NCI-H1105 treated with DMSO at 0.1 percent for 48 hours (cell line): Measurements from ENCODE around the gene RAB5A.
"Not testable (repeated sequence)": the region's sequence is repeated elsewhere in the genome, so short reads cannot be mapped to it uniquely, and the experiment has no call there.

Source experiments
- DNase-seq: peaks from one replicate; lab custom pipeline; 2025; lab: John Stamatoyannopoulos, UW

The RAB5A gene

DNA sequence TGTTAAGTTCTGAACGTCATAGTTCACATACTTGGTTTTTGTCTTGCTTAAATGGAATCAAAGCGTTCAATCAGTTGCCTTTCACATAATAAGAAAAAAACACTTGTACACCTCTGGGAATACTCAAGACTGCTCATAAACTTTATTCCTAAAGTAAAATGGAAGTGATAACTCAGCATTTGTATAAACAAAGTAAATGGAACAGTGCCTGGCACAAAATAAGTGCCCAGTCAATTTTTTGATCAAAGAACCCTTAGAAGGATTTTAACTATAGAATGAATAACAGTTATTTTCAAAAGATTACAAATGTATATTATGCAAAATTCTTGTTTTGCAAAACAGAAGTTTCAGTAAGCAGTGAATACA, 1.3 kb downstream of the RAB5A start:
- DNase-seq, result no peak

DNA sequence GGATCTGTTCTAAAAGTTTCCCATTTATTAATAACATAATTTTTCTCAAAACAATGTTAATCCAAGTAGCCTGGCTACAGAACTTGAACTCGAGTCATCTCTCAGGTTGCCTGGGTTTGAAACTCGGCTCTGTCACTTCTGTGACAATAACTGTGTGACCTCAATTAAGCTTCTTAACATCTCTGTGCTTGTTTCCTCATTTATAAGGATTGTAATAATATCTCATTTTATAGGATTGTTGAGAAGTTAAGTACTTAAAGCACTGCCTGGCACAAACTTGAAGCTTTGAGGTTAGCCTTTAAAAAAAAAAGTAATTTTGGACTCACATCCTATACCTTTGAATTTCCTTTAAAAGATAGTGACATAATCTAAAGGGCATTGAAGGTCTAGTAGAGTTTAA, 3.4 kb downstream of the RAB5A start:
- no peak for DNase-seq

DNA sequence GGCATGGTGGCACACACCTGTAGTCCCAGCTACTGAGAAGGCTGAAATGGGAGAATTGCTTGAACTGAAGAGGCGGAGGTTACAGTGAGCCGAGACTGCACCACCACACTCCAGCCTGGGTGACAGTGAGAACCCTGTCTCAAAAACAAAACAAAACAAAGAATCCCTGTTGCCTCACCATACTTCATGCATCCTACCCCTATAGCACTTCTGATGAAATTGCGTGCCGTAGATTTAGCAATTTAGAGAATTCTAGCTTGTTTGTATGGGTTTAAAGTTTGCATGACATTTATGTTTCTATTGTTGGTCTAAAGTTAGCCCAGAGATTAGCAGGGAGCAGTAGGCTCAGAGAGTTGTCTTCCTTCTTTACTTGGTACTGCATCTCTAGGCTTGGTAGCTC, 7.8 kb downstream of the RAB5A start:
- no peak for DNase-seq

DNA sequence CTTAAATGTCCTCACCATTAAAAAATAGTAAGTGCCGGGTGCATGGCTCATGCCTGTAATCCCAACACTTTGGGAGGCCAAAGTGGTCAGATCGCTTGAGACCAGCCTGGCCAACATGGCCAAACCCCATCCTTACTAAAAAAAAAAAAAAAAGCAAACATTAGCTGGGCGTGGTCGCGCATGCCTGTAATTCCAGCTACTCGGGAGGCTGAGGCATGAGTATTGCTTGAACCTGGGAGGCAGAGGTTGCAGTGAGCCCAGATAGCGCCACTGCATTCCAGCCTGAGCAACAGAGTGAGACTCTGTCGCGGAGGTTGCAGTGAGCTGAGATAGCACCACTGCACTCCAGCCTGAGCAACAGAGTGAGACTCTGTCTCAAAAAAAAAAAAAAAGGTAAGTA, 10.5 kb downstream of the RAB5A start:
- not testable (repeated sequence) for DNase-seq

DNA sequence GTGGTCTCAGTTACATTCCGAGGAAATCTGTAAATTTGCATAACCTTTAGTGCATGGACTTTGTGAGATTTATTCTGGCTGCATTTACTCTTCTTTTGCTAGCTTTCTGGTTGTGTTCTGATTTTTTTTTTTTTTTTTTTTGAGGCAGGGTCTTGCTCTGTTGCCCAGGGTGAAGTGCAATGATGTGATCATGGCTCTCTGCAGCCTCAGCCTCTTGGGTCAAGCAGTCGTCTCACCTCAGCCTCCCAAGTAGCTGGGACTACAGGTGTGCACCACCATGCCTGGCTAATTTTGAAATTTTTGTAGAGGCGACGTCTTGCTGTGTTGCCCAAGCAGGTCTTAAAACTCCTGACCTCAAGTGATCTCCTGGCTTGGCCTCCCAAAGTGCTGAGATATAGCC, 12.6 kb downstream of the RAB5A start:
- DNase-seq, result no peak

DNA sequence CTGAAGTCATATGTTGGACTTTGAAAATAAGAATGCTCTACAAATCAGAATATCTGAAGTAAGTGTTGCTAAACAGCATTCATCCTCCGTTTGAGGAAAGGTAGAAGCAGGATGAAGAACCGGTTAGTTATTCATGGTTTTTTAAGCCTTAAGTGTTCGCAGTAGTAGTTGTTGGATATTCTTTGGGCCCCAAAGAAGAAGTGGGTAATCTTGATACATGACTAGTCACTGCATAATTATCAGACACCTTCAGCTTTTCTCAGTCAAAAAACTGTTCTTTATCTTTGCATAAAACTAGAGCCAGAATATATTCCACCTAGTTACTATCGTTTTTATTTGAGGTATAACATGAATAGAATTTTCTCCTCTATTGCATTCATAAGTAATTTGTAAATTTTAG, 13.8 kb downstream of the RAB5A start:
- DNase-seq, result no peak

DNA sequence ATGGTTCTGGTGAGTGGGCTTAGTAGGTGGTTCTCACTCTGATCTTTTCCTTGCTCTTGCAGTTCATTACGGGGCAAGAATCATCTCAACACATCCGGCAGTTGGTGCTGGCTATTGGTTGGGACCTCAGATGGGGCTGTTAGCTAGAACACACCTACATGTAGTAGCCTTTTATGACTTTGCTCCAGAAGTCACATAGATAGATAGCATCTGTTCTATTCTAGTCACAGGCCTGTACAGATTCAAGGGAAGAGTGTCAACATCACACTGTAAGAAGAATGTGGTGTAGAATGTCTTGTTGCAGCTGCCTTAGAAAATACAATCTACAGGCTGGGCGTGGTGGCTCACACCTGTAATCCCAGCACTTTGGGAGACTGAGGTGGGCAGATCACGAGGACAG, 15.1 kb downstream of the RAB5A start:
- DNase-seq, result no peak

DNA sequence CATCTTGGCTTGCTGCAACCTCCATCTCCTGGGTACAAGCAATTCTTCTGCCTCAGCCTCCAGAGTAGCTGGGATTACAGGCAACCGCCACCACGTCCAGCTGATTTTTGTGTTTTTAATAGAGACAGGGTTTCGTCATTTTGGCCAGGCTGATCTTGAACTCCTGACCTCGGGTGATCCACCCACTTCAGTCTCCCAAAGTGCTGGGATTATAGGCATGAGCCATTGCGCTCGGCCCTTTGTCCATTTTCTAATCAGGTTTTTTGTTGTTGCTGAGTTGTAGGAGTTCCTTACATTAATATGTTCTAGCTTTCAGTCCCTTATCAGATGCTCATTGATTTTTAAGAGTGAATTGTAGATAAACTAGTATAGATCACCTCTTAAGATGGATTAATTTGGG, 20.3 kb downstream of the RAB5A start:
- DNase-seq, result no peak

DNA sequence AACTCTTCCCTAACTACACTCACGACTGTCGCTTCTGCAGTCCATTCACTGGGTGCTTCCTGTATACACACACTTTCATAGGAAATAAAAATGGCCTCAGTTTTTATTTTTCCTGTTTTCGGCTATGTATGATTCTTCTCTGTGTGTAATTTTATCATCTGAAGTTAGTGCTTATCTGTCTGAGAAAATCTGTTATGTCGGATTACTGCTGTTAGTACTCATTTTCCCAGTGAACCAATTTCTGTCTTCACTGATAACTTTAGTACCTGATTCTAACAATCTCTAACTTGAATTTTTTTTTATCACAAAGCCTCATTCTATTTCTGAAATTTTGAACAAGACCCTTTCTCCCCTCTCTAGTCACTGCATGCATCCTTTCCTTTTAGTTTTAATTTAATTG, 20.9 kb downstream of the RAB5A start:
- DNase-seq, result no peak

DNA sequence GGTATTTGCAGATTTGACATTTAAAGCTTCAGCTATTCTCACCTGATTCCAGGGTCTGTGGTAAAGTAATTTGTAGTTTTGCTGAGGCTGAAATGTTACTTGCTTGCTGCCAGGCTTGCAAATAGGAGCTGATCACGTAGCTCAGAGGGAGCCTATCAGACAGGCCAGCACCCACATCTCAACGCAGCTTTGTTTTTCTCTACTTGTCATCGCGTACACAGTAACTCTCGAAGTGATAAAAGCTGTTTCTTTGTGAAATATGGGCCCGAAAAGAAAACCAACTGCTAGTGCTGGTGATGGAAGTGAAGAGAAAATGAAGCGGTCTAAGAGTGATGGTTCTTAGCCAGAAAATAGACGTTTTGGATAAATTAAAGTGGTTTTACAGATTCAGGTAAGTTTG, 23.4 kb downstream of the RAB5A start:
- DNase-seq, result no peak

DNA sequence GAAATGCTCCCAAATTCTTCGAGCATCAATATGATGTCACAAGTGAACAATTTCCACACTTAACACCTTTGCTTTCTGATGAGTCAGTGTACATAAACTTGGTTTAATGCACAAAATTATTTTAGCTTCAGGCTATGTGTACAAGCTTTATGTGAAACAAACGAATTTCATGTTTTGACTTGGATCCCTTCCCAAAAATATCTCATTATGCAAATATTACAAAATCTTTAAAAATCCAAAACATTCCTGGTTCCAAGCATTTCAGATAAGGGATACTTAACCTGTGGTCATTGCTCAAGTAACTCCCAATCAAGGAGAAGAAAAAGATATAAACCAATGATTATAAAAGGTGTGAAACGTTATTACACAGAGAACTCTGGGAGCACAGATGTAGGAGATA, 25.2 kb downstream of the RAB5A start:
- no peak for DNase-seq

DNA sequence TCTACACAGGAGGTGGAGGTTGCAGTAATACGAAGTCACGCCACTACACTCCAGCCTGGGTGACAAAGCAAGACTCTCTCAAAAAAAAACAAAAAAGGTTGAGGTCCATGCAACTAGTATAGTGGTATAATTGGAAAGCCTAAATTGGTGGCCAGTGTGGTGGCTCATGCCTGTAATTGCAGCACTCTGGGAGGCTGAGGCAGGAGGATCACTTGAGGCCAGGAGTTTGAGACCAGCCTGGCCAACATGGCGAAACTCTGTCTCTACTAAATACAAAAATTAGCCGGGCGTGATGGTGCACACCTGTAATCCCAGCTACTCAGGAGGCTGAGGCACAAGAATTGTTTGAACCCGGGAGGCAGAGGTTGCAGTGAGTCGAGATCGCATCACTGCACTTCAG, 42.0 kb downstream of the RAB5A start:
- not testable (repeated sequence) for DNase-seq

DNA sequence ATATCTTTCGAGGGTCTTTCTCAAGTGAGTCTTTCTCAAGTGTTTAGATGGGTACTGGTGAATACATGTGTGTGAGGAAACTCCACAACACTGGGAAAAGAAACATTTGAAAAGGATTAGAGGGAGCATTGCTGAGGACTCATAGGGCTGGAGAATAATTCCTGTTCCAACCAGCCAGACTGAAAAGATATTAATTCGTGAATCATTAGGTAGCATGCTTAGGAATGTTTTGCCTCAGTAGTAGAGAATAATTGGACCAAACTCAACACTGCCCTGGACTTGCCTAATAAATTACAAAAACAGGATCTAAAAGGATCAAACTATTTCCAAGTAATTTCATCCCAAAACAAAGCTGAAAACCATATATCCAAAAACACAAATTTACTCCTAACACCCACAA, 47.9 kb downstream of the RAB5A start:
- DNase-seq, result no peak

DNA sequence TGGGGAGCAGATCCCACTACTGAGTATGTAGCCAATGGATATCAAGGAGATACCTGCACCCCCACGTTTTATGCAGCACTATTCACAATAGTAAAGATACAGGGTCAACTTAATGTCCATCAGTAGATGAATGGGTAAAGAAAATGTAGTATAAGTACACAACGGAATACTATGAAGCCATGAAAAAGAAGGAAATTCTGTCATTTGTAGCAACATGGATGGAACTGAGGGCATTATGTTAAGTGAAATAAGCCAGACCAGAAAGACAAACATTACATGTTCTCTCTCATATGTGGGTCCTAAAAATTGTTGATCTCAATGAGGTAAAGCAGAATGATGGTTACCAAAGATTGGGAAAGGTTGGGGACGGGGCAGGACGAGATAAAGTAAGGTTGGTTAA, 50.6 kb downstream of the RAB5A start:
- DNase-seq, result no peak

DNA sequence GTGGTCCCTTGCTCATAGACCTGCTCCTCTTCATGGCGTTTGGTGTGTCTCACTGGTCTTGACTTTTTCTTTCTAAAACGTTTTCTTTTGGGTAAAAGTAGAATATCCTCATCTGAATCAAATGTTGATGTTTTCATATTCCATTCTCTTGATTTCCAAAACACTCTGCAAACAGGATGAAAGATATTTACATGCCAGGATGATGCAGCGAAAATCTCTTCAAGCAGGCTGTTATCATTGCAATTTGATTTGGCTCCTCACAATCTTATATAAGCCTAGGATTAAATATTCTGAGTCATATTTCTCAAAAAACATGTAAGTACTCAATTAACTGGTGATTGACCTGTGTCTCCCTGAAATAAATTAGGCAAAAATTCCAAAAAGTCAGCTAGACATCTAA, 55.0 kb downstream of the RAB5A start:
- no peak for DNase-seq

DNA sequence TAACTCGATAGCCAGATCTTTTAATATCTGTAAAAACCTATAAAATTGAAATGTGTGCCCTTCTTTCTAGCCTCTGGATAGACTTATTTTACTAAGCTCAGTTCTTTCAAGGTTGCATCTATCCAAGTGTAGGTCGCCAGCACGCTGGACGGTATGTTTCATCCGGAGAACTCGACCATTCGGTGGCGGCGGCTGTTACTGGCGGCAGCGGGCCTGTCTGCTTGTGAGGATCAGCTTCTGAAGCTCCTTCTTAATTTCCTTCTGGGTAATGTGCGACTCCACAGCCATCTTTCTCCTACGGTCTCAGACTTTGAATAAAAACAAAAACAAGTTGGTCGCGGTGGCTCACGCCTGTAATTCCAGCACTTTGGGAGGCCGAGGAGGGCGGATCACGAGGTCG, 61.1 kb downstream of the RAB5A start:
- no peak for DNase-seq

DNA sequence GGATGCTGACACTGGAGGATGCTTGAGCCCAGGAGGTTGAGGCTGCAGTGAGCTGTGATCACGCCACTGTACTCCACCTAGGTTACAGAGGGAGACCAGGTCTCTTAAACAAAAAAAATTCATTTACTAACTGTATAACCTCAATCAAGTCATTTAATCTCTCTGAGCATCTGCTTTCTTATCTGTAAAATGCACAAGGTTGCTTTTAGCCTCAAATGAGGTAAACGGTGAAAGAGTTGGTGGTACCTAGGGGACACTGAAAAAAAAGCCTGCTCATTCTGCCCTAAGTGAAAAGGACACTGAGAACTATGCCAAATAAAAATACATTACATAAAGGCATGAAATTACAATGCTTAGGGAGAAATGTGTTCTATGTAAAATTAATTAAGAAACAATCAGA, 61.7 kb downstream of the RAB5A start:
- no peak for DNase-seq

DNA sequence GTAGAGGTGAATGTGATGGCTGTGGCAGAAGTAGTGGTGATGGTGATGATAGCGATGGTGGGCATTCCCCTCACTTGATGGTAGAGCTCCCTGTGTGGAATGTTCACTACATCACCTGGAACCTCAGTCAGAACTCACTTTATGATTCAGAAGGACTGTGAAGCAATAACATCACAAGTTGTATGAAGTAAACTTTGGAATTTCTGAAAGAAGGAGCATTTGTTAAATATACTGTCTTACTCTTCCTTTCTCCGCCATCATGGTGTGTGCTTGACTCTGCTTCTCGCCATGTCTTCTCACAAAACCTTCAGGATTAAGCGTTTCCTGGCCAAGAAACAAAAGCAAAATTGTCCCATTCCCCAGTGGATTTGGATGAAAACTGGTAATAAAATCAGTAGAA, 65.3 kb downstream of the RAB5A start, which contains the start of gene PP2D1:
Gene PP2D1 (minus strand): TSS at position 101 of the 400 bp plus-strand sequence. CDS start 192 bp downstream, outside the sequence.
- DNase-seq, result no peak

DNA sequence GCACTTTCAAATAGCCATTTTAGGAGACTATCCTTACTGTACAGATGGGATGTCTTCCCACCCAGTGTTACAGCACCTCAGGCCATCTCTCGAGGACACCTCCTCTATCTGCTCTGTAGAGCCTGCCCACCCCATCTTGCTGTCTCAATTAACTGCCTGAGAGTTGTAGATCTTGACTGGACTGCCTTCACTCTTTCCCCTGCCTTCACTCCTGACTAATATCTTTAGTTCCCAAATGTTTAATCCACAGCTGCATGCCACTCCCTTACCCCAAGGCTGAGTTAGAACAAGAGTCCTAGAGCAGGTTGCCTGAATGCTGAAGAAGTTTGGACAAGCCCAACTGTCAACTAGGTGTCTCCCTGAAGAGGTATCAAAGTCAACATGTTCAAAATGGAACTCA, 66.5 kb downstream of the RAB5A start:
- no peak for DNase-seq

DNA sequence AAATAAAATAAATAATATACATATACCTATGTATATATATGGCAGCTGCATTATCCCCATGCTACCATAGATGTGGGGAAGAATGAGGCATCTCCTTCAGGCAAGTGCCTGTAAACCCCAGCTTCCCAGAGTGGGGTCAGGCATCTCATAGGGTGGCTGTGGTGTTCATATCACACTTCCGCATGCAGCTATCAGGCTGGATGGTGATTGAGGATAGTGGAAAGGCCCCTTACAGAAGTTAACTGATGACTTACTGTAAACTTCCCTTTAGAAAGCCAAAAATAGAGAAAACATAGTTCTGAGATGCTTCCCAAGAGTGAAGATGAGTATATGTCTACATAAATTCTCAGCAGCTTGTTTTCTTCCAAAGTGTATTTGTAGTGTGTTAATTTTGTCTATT, 68.6 kb downstream of the RAB5A start:
- DNase-seq, result no peak

DNA sequence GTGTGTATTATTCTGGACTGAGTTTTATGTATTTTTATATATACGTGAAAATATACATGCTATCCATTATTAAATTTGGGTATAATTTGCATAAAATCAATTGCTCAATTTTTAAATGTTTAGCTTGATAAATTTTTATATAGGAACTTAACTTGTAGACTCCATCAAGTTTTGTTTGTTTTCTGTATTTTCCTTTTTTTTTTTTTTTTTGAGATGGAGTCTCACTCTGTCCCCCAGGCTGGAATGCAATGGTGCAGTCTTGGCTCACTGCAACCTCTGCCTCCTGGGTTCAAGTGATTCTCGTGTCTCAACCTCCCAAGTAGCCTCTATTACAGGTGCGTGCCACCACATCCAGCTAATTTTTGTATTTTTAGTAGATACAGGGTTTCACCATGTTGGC, 69.2 kb downstream of the RAB5A start:
- not testable (repeated sequence) for DNase-seq

DNA sequence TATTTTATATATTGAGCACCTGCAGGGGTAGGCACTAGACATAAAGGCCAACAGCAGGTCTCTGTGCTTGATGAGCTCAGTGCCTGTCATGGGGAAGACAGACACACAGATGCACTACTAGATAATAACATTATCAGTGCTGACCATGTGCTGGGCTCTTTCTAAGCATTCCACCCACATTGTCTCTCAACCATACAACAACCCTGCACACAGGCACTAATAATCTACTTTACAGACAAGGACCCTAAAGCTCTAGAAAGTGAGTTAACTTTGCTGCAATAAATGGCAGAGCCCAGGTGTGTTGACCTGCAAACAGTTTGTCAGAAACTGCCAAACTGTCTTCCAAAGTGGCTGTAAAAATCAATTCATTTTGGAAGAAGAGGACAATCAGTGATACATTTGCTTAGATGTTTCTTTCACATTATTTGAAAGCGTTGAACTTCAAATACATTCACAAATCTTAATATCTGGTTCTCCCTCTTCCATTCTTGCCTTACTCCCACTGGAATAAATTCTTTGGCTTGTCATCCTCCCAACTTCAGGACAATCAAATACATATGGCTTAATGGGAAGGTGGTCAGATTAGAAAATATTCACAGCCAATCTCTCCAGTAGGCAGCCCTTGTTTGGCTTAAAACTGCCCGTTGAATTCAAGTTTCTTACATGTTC, 76.2 kb downstream of the RAB5A start:
- no peak for DNase-seq

DNA sequence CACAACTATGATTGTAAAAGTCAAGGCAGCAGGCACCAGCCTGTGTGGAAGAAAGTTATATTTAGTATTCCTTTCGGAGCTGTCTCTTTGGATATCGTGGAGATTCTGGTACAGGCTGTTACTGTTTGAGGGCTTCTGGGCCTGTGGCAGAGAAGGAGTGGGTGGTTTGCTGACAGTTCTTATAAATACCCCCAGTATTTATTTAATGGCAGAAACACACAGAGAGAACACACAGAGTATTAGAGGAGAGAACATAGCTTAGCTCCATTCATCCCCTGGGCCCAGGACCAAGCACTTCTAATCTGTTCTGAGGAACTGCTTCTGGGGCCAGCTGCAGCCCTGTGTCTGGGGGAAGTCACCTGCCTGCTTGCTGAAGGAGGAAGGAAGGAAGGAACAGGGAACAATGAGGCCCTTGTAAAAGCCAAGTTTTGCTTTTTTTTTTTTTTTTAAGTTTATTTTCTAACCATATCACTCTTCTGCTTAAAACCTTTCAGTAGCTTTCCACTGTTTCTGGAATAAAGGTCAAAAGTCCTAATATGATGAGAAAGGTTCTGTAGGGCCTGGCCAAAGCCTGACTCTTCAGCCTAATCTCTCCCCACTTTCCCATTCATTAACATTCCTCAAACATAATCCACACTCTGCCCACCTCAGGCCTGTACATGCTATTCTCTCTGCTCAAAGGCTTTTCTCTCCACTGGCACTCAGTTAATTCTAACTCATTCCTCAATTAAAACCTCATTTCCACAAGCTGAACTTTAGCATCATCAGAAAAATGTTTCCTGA, 76.9 kb downstream of the RAB5A start:
- DNase-seq, result no peak

DNA sequence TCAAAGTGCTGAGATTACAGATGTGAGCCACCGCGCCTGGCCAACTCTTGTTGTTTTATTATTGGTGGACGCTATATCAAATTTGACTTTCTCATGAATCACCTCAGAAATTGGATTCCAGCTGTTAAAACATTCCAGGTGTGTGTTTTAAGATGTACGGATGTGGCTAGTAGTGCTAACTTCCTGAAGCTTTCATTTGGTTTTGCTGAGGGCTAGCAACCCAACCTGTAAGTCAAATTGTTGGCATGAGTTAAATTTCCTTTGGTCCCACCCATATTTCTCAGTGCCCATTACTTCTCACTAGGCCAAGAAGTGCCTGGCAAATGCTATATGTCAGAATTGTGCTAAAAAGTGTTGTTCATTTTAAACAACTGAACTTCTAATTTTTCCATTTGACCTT, 80.2 kb downstream of the RAB5A start:
- DNase-seq, result no peak
